GM18867 (cell line): ENCODE data around the gene ARHGAP33.
"Not testable (repeated sequence)": the region's sequence is repeated elsewhere in the genome, so short reads cannot be mapped to it uniquely, and the experiment has no call there.

Source experiments
- ATAC-seq: cut with Tn5 transposase; IDR thresholded peaks from one replicate; pipeline ENCODE4 v1.9.1; 2021; ENCODE audit warnings: mild to moderate bottlenecking, moderate library complexity; ENCODE audit not compliant: unreplicated experiment

The ARHGAP33 gene

GRCh38 chr19:35822579-35822978, 47.2 kb downstream of the ARHGAP33 start:
- no peak for ATAC-seq

DNA sequence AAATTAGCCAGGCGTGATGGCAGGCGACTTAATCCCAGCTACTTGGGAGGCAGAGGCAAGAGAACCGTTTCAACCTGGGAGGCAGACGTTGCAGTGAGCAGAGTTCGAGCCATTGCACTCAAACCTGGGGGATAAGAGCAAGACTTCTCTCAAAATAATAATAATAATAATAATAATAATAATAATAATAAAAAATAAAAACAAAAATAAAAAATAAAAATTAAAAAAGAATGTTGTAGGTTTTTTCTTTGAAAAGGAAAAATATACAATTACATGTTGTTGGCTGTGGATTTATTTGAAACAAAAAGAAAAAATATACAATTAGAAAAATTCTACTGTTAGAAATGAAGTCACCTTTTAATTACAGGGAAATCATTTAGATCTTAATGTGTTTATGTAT, 48.8 kb downstream of the ARHGAP33 start:
- ATAC-seq, result no peak

- no peak for ATAC-seq
These were observed 53.4 kb downstream of the ARHGAP33 start for GRCh38 chr19:35828692-35829301.

- no peak for ATAC-seq
These were observed 55.6 kb downstream of the ARHGAP33 start for GRCh38 chr19:35830986-35831385.

DNA sequence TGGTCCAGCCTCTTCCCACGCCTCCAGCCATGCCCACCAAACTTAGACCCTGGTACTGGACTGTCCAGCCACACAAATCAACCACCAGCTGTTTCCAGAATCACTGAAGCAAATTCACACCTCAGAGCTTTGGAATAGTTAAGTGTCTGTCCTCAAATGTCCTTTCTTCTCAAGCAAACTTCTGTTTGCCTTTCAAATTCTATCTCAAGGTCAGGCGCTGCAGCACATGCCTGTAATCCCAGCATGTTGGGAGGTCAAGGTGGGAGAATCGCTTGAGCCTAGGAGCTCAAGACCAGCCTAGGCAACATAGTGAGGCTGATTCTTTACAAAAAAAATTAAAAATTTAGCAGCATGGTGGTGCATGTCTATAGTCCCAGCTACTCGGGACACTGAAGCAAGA, 56.7 kb downstream of the ARHGAP33 start:
- no peak for ATAC-seq

DNA sequence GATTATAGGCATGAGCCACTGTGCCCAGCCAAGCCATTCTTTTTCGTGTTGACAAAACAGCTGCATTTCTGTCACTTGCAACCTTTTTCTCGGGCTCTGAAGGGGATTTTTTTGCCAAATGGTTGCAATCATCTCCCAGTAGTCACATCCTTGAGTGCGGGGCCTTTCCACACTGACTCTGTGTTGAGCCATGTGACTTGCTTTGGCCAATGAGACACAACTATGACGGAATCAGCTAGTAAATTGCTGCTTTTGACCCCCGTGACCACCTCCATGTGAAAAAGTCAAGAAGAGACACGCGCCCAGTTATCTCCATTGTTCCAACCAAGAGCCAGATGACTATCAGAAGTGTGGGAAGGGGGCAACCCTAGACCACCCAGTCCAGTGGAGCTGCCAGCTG, 58.6 kb downstream of the ARHGAP33 start:
- no peak for ATAC-seq

DNA sequence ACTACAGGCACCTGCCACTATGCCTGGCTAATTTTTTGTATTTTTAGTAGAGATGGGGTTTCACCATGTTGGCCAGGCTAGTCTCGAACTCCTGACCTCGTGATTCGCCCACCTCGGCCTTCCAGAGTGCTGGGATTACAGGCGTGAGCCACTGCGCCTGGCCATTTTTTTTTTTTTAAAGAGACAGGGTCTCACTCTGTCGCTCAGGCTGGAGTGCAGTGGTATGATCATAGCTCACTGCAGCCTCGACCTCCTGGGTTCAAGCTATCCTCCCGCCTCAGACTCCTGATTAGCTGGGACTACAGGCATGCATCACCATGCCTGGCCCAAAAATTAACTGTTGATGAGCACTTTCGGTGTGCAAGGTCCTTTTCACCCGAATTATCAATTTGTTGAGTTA, 60.7 kb downstream of the ARHGAP33 start:
- not testable (repeated sequence) for ATAC-seq
